Keratinocyte (primary cell): ENCODE data around the gene STARD3. TPM values are rescaled to one million over a fixed set of nuclear protein-coding genes. Genes with fewer than 3 reads are reported as not detected.

Experiments
- DNase-seq: peaks from one replicate; pipeline ENCODE4 v3.0.0-alpha.2; 2011; ENCODE audit warnings: low read depth, missing footprints, low spot score
- FAIRE-seq: peaks from 2 replicates; lab custom pipeline; 2011; peaks lifted over from hg19 to GRCh38; lab: Jason Lieb, UNC
- H2AFZ ChIP-seq: 2 replicates; pipeline ENCODE4 v1.6.0; 2012; ENCODE audit warnings: low read length, control low read depth, inconsistent platforms; ENCODE audit not compliant: control insufficient read depth
- H3K27ac ChIP-seq: 2 replicates; pipeline ENCODE4 v1.5.1; 2011; ENCODE audit warnings: low read length; ENCODE audit not compliant: control insufficient read depth, insufficient read depth
- H3K27me3 ChIP-seq: 3 replicates; pipeline ENCODE4 v1.6.0; 2011; ENCODE audit warnings: low read length; ENCODE audit not compliant: control insufficient read depth, insufficient read depth; ENCODE audit errors: extremely low read depth
- H3K36me3 ChIP-seq, 2 experiments: 2 replicates in 1 of 2; 3 replicates in 1 of 2; pipeline ENCODE4 v1.5.1; 2011; ENCODE audit warnings: low read length in 2 of 2, mild to moderate bottlenecking in 1 of 2; ENCODE audit not compliant: control insufficient read depth in 2 of 2, insufficient read depth in 2 of 2; ENCODE audit errors: extremely low read depth in 1 of 2
- H3K4me1 ChIP-seq: 3 replicates; pipeline ENCODE4 v1.5.1; 2011; ENCODE audit warnings: low read length; ENCODE audit not compliant: control insufficient read depth, insufficient read depth; ENCODE audit errors: extremely low read depth
- H3K4me2 ChIP-seq: 3 replicates; pipeline ENCODE4 v1.6.0; 2011; ENCODE audit warnings: low read depth, low read length; ENCODE audit not compliant: control insufficient read depth, insufficient read depth; ENCODE audit errors: extremely low read depth
- H3K4me3 ChIP-seq, 3 experiments: fragments of 200-600 bp in 1 of 3; sonication (generic) in 1 of 3; 2 replicates in 2 of 3; 3 replicates in 1 of 3; pipeline ENCODE4 v1.5.1; 2011 to 2016; ENCODE audit warnings: low read length in 3 of 3, mild to moderate bottlenecking in 3 of 3, control low read depth in 2 of 3, inconsistent platforms in 1 of 3, low read depth in 1 of 3, mixed read lengths in 1 of 3, mixed run types in 1 of 3, moderate library complexity in 1 of 3; ENCODE audit not compliant: control insufficient read depth in 2 of 3, insufficient read depth in 2 of 3; ENCODE audit errors: extremely low read depth in 1 of 3
- H3K79me2 ChIP-seq: 2 replicates; pipeline ENCODE4 v1.6.0; 2012; ENCODE audit warnings: low read length; ENCODE audit not compliant: control insufficient read depth, insufficient read depth
- H3K9ac ChIP-seq: 3 replicates; pipeline ENCODE4 v1.6.0; 2011; ENCODE audit warnings: low read length; ENCODE audit not compliant: control insufficient read depth, insufficient read depth; ENCODE audit errors: extremely low read depth
- H3K9me1 ChIP-seq: 3 replicates; pipeline ENCODE4 v1.6.0; 2011; ENCODE audit warnings: low read length; ENCODE audit not compliant: control insufficient read depth, insufficient read depth; ENCODE audit errors: extremely low read depth
- H3K9me3 ChIP-seq: 2 replicates; pipeline ENCODE4 v1.5.1; 2012; ENCODE audit warnings: low read depth, low read length; ENCODE audit not compliant: control insufficient read depth
- H4K20me1 ChIP-seq: 3 replicates; pipeline ENCODE4 v1.6.0; 2011; ENCODE audit warnings: low read length; ENCODE audit not compliant: control insufficient read depth, insufficient read depth; ENCODE audit errors: extremely low read depth
- CTCF ChIP-seq, 3 experiments: IDR thresholded peaks in 1 of 3; conservative IDR thresholded peaks in 1 of 3; optimal IDR thresholded peaks in 1 of 3; 2 replicates in 2 of 3; 3 replicates in 1 of 3; pipeline versions ENCODE3 to v1.5.1; 2011; ENCODE audit warnings: low read length in 3 of 3, mild to moderate bottlenecking in 3 of 3, moderate library complexity in 2 of 3, control low read depth in 1 of 3, inconsistent platforms in 1 of 3; ENCODE audit not compliant: insufficient read depth in 2 of 3; ENCODE audit errors: extremely low read depth in 1 of 3
- EZH2 ChIP-seq: IDR thresholded peaks from one replicate; pipeline ENCODE4 v1.6.1; 2012; ENCODE audit warnings: inconsistent platforms, mild to moderate bottlenecking, low read length, moderate library complexity
- dilution Hi-C: fragments of 300-500 bp; cut with MboI; formaldehyde crosslinking; loops from one replicate; pipeline ENCODE4 v1.7.0; 2020; ENCODE audit warnings: low sequenced_read_pairs; ENCODE audit not compliant: extremely low pct_ligation_motif_present
- polyA plus RNA-seq, 5 experiments: library from polyadenylated mRNA; depleted of rRNA in 3 of 5; stranded (reverse) in 3 of 5; stranded (forward) in 1 of 5; unstranded in 1 of 5; fragments of >200 nt; gene quantifications; 1 replicate in 1 of 5; 2 replicates in 3 of 5; 3 replicates in 1 of 5; pipeline versions ENCODE4 v1.2.1 to v1.2.3, GENCODE V29; 2011 to 2012; ENCODE audit warnings: missing spikeins in 2 of 5, low read depth in 1 of 5, low replicate concordance in 1 of 5

Gene STARD3
- polyA plus RNA-seq, 1 donor (not counting 4 experiments of a cell fraction or from before 2014, with no cell fraction given), result 29.0 TPM

GRCh38 chr17:39674702-39675389 is 37.9 kb downstream of the STARD3 start:
- dilution Hi-C loops, result no loop called here
- H3K9ac ChIP-seq, result no peak overlapping the region
- no peak overlapping the region for H3K4me3 ChIP-seq
- H3K9me3 ChIP-seq, result no peaks in the 10 kb centered on the region
- H3K9me1 ChIP-seq, result no peaks in the 10 kb centered on the region
- no peak overlapping the region for H2AFZ ChIP-seq
- no peaks in the 10 kb centered on the region for H3K79me2 ChIP-seq
- DNase-seq (no peak), FAIRE-seq (no peak)
- no peaks in the 10 kb centered on the region for H3K36me3 ChIP-seq
- H3K27me3 ChIP-seq, result peaks cover 11% of the 10 kb centered on the region
- no peak overlapping the region for H3K4me2 ChIP-seq
- no peaks in the 10 kb centered on the region for H3K4me1 ChIP-seq
- no peaks in the 10 kb centered on the region for H4K20me1 ChIP-seq
- H3K27ac ChIP-seq, result no peak overlapping the region
- no peak for TF ChIP-seq EZH2
- TF ChIP-seq CTCF (optimal IDR thresholded peaks at IDR 0.05 in 1 of 3, IDR thresholded peaks at IDR 0.05 in 1 of 3, conservative IDR thresholded peaks at IDR 0.05 in 1 of 3; ENCODE audit: extremely low read depth in 1 of 3, insufficient read depth in 2 of 3, low read length in 3 of 3), result no peak

GRCh38 chr17:39675390-39676082 is 38.6 kb downstream of the STARD3 start:
- H3K36me3 ChIP-seq, result no peaks in the 10 kb centered on the region
- no peak overlapping the region for H3K4me3 ChIP-seq
- no peak overlapping the region for H3K9ac ChIP-seq
- no peaks in the 10 kb centered on the region for H4K20me1 ChIP-seq
- H2AFZ ChIP-seq, result no peak overlapping the region
- H3K4me1 ChIP-seq, result no peaks in the 10 kb centered on the region
- H3K9me3 ChIP-seq, result no peaks in the 10 kb centered on the region
- TF ChIP-seq CTCF (optimal IDR thresholded peaks at IDR 0.05 in 1 of 3, IDR thresholded peaks at IDR 0.05 in 1 of 3, conservative IDR thresholded peaks at IDR 0.05 in 1 of 3; ENCODE audit: extremely low read depth in 1 of 3, insufficient read depth in 2 of 3, low read length in 3 of 3) (no peak), EZH2 (no peak)
- H3K9me1 ChIP-seq, result no peaks in the 10 kb centered on the region
- H3K27ac ChIP-seq, result no peak overlapping the region
- dilution Hi-C loops, result no loop called here
- H3K79me2 ChIP-seq, result no peaks in the 10 kb centered on the region
- peaks cover 11% of the 10 kb centered on the region for H3K27me3 ChIP-seq
- no peak for DNase-seq
- H3K4me2 ChIP-seq, result no peak overlapping the region
- FAIRE-seq, result no peak
